ENCODE results near the gene UBE2K.
"Not testable (repeated sequence)": the region's sequence is repeated elsewhere in the genome, so short reads cannot be mapped to it uniquely, and the experiment has no call there.

The UBE2K gene

DNA sequence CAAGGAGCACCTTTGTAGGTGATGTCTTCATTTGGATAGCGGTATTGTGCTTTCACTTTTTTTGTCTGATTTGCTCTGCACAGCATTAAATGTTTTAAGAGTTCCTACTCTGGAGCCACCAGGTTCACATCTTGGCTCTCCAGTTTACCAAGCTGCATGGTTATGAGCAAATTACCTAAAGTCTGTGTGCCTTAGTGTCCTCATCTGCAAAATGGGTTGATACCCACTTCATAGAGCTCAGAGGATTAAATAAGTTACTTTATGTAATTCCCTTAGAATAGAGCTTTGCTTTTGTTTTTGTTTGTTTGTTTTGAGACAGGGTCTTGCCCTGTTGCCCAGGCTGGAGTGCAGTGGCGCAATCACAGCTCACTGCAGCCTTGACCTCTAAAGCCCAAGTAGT, 58.2 kb downstream of the UBE2K start:
- Histone ChIP-seq H3K27me3 (ENCODE audit: control insufficient read depth in 5 of 5, insufficient read depth in 4 of 5, low read length in 5 of 5) (no peaks in the 10 kb centered on the region), H3K4me3 (ENCODE audit: low read depth in 1 of 5, low read length in 5 of 5) (no peak overlapping the region), H3K36me3 (ENCODE audit: control insufficient read depth in 5 of 5, insufficient read depth in 5 of 5, low read length in 5 of 5) (peaks cover 15 to 40% (median 22%) of the 10 kb centered on the region in 5 donors), H3K9me3 (ENCODE audit: control insufficient read depth in 5 of 5, low read length in 5 of 5) (no peaks in the 10 kb centered on the region), H3K4me1 (ENCODE audit: control insufficient read depth in 5 of 5, insufficient read depth in 5 of 5, low read length in 5 of 5) (no peaks in the 10 kb centered on the region), H3K27ac (ENCODE audit: low read depth, low read length) (no peak overlapping the region), H3K9ac (ENCODE audit: low read length in 5 of 5) (no peak overlapping the region)

DNA sequence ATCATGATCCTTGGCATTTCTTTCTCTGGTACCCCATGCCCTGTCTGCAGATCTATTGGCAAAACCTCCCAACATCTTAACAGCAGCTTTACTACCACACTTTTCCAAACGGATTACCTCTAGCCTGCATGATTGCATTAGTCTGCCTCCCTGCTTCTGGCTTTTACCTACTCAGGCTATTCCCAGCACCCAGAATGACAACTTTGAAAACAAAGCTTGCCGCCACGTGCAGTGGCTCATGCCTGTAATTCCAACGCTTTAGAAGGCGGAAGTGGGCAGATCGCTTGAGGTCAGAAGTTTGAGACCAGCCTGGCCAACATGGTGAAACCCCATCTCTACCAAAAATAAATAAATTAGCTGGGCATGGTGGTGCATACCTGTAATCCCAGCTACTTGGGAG, 60.2 kb downstream of the UBE2K start:
- no peak overlapping the region for H3K27ac ChIP-seq (ENCODE audit: low read depth, low read length)
- H3K4me1 ChIP-seq (ENCODE audit: control insufficient read depth in 5 of 5, insufficient read depth in 5 of 5, low read length in 5 of 5), result no peaks in the 10 kb centered on the region

DNA sequence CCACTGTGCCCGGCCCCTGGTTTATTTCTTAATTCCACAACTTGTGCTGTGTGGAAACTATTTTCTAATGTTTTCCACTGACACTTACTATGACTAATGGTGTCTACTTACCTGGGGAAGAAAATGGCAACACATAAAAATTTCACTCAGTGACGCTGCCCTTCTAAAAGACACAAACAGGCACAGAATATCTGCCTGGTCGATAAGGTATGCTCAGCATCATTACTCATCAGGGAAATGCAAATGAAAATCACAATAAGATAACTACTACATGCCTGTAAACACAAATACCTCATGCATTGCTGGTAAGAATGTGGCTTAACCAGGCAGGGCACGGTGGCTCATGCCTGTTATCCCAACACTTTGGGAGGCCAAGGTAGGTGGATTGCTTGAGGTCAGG, 61.6 kb downstream of the UBE2K start:
- H3K9me3 ChIP-seq (ENCODE audit: control insufficient read depth in 5 of 5, low read length in 5 of 5), result no peaks in the 10 kb centered on the region
- no peak overlapping the region for H3K9ac ChIP-seq (ENCODE audit: low read length in 5 of 5)
- H3K4me3 ChIP-seq (ENCODE audit: low read depth in 1 of 5, low read length in 5 of 5), result no peak overlapping the region
- no peak overlapping the region for H3K27ac ChIP-seq (ENCODE audit: low read depth, low read length)
- H3K36me3 ChIP-seq (ENCODE audit: control insufficient read depth in 5 of 5, insufficient read depth in 5 of 5, low read length in 5 of 5), result peaks cover 19 to 48% (median 30%) of the 10 kb centered on the region in 5 donors
- no peaks in the 10 kb centered on the region for H3K4me1 ChIP-seq (ENCODE audit: control insufficient read depth in 5 of 5, insufficient read depth in 5 of 5, low read length in 5 of 5)
- H3K27me3 ChIP-seq (ENCODE audit: control insufficient read depth in 5 of 5, insufficient read depth in 4 of 5, low read length in 5 of 5), result no peaks in the 10 kb centered on the region

More for the DNA sequence above, 60.2 kb downstream of the UBE2K start:
- Histone ChIP-seq H3K9ac (ENCODE audit: low read length in 5 of 5) (no peak overlapping the region), H3K36me3 (ENCODE audit: control insufficient read depth in 5 of 5, insufficient read depth in 5 of 5, low read length in 5 of 5) (peaks cover 19 to 39% (median 27%) of the 10 kb centered on the region in 5 donors), H3K27me3 (ENCODE audit: control insufficient read depth in 5 of 5, insufficient read depth in 4 of 5, low read length in 5 of 5) (no peaks in the 10 kb centered on the region), H3K4me3 (ENCODE audit: low read depth in 1 of 5, low read length in 5 of 5) (no peak overlapping the region), H3K9me3 (ENCODE audit: control insufficient read depth in 5 of 5, low read length in 5 of 5) (no peaks in the 10 kb centered on the region)

DNA sequence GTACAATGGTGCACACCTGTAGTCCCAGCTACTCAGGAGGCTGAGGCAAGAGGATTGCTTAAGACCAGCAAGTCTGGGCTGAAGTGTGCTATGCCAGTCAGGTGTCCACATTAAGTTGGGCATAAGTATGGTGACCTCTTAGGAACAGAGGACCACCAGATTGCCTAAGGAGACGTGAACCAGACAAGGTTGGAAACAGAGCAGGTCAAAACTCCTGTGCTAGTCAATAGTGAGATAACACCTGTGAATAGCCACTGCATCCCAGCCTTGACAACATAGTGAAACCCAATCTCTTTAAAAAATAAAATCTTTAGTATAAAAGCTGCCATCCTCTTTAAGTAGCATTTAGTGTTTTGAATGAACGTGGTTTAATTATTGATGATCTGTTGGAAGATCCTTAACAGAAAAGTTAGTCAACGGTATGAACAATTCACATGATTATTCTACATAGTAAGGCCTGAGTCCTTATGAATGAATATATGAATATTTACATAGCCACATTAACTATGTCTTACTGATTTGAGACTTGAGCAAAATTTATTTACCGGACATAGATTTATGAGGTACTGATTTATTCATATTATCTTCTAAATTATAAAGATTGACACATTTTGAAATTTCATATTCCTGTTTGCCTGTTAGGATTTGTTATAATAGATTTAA, 63.2 kb downstream of the UBE2K start:
- Histone ChIP-seq H3K4me1 (ENCODE audit: control insufficient read depth in 5 of 5, insufficient read depth in 5 of 5, low read length in 5 of 5) (no peaks in the 10 kb centered on the region), H3K4me3 (ENCODE audit: low read depth in 1 of 5, low read length in 5 of 5) (no peak overlapping the region), H3K27me3 (ENCODE audit: control insufficient read depth in 5 of 5, insufficient read depth in 4 of 5, low read length in 5 of 5) (no peaks in the 10 kb centered on the region), H3K36me3 (ENCODE audit: control insufficient read depth in 5 of 5, insufficient read depth in 5 of 5, low read length in 5 of 5) (peaks cover 19 to 52% (median 29%) of the 10 kb centered on the region in 5 donors), H3K9ac (ENCODE audit: low read length in 5 of 5) (no peak overlapping the region), H3K27ac (ENCODE audit: low read depth, low read length) (no peak overlapping the region), H3K9me3 (ENCODE audit: control insufficient read depth in 5 of 5, low read length in 5 of 5) (no peaks in the 10 kb centered on the region)

DNA sequence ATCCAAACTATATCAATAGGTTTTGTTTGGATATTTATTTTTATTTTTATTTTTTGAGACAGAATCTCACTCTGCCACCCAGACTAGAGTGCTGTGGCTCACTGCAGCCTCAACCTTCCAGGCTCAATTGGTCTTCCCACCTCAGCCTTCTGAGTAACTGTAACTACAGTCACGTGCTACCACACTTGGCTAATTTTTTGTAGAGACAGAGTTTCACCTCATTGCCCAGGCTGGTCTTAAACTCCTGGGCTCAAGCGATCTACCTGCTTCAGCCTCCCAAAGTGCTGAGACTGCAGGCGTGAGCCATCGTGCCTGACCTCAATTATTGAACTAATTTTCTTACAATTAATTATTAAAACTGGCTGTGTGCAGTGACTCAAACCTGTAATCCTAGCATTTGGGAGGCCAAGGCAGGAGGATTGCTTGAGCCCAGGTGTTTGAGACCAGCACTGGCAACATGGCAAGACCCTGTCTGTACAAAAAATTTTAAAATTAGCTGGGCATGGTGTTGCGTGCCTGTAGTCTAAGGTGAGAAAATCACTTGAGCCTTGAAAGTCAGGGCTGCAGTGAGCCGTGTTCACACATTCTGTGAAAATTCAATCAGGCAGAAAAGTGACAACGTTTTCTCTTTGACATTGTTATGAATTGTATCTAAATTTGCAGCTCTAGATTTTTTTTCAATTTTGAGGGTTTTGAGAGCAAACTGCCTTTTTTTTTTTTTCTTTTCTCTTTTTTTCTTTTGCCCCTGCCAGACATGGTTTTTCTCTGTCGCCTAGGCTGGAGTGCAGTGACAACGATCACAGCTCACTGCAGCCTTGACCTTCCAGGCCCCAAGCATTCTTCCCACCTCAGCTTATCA, 66.0 kb downstream of the UBE2K start:
- H3K27me3 ChIP-seq (ENCODE audit: control insufficient read depth in 5 of 5, insufficient read depth in 4 of 5, low read length in 5 of 5), result no peaks in the 10 kb centered on the region
- no peaks in the 10 kb centered on the region for H3K4me1 ChIP-seq (ENCODE audit: control insufficient read depth in 5 of 5, insufficient read depth in 5 of 5, low read length in 5 of 5)
- no peak overlapping the region for H3K4me3 ChIP-seq (ENCODE audit: low read depth in 1 of 5, low read length in 5 of 5)
- no peaks in the 10 kb centered on the region for H3K9me3 ChIP-seq (ENCODE audit: control insufficient read depth in 5 of 5, low read length in 5 of 5)
- H3K27ac ChIP-seq (ENCODE audit: low read depth, low read length), result no peak overlapping the region
- peaks cover 12 to 34% (median 24%) of the 10 kb centered on the region in 5 donors for H3K36me3 ChIP-seq (ENCODE audit: control insufficient read depth in 5 of 5, insufficient read depth in 5 of 5, low read length in 5 of 5)
- no peak overlapping the region for H3K9ac ChIP-seq (ENCODE audit: low read length in 5 of 5)

DNA sequence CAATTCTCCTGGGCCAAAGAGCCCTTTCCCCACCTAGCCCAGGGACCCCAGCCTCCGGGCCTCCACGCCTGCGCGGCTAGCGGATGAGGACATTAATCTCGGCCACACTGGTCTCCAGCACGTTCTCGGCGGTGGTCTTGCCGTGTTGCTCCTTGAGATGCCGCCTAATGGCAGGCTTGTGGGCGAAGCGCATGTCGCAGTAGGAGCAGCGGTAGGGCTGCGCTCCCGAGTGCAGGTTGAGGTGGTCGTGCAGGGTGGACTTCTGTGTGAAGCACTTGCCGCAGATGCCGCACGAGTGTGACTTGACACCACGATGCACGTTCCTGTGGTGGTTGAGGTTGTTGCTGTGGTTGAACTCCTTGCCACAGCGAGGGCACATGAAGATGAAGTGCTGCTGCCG, 72.1 kb downstream of the UBE2K start:
- H3K4me3 ChIP-seq (ENCODE audit: low read depth in 1 of 5, low read length in 5 of 5), result no peak overlapping the region
- H3K4me1 ChIP-seq (ENCODE audit: control insufficient read depth in 5 of 5, insufficient read depth in 5 of 5, low read length in 5 of 5), result no peaks in the 10 kb centered on the region
- no peaks in the 10 kb centered on the region for H3K27me3 ChIP-seq (ENCODE audit: control insufficient read depth in 5 of 5, insufficient read depth in 4 of 5, low read length in 5 of 5)
- no peaks in the 10 kb centered on the region for H3K9me3 ChIP-seq (ENCODE audit: control insufficient read depth in 5 of 5, low read length in 5 of 5)
- H3K27ac ChIP-seq (ENCODE audit: low read depth, low read length), result no peak overlapping the region
- no peak overlapping the region for H3K9ac ChIP-seq (ENCODE audit: low read length in 5 of 5)
- H3K36me3 ChIP-seq (ENCODE audit: control insufficient read depth in 5 of 5, insufficient read depth in 5 of 5, low read length in 5 of 5), result peaks cover 11 to 40% (median 34%) of the 10 kb centered on the region in 5 donors

DNA sequence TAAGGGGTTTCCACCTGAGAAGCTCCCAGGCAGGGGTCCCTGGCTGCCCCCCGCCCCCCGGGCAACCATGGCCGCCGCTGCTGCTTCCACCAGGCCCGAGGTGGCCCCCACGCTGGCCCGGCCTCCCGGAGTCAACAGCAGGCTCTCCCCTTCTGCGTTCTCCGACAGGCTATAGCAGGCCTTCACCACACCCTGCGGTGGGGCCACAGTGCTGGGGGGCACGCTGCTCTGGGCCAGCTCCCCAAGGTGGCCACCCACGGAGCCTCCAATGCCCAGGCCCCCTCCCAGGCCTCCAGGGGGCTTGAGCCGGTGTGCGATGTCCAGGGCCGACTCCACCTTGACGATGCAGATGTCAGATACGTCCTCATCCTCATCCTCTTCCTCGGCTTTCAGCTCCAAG, 72.5 kb downstream of the UBE2K start:
- Histone ChIP-seq H3K9ac (ENCODE audit: low read length in 5 of 5) (no peak overlapping the region), H3K27me3 (ENCODE audit: control insufficient read depth in 5 of 5, insufficient read depth in 4 of 5, low read length in 5 of 5) (no peaks in the 10 kb centered on the region), H3K36me3 (ENCODE audit: control insufficient read depth in 5 of 5, insufficient read depth in 5 of 5, low read length in 5 of 5) (peaks cover 12 to 40% (median 34%) of the 10 kb centered on the region in 5 donors), H3K9me3 (ENCODE audit: control insufficient read depth in 5 of 5, low read length in 5 of 5) (no peaks in the 10 kb centered on the region), H3K4me3 (ENCODE audit: low read depth in 1 of 5, low read length in 5 of 5) (no peak overlapping the region), H3K27ac (ENCODE audit: low read depth, low read length) (no peak overlapping the region), H3K4me1 (ENCODE audit: control insufficient read depth in 5 of 5, insufficient read depth in 5 of 5, low read length in 5 of 5) (no peaks in the 10 kb centered on the region)

DNA sequence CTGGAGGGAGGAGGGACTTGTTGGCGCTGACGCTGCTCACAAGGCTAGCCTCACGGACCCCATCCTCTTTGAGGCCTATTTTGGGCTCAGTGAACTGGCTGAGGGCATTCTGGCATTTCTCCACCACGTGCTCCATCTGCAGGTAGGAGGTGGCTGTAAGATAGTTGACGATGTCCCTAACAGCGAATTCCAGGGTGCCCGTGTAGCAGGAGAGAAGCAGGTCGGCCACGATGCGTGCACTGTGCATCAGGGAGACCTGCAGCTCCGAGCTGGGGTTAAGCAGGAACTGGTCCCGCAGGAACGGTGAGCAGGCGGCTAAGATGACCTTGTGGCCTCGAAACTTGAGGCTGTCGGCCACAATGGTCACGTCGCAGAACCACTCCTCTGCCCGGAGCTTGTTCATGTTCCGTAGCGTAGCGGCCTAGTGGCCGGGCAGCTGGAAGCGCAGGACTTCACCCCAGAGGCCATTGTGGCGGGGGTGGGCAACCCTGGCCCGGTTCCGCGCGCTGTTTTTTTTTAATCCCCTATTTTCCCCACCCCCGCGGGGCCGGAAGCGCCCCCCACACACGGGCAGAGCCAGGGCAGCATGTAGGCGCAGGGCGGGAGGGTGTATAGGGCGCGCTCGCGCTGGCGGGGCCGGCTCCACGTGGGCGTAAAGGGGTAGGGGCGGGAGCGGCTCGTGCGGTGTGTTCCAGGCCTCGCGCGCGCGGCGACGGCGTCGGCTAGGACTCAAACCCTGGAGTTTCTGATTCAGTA, 73.2 kb downstream of the UBE2K start:
- no peak overlapping the region for H3K27ac ChIP-seq (ENCODE audit: low read depth, low read length)
- H3K9ac ChIP-seq (ENCODE audit: low read length in 5 of 5), result no peak overlapping the region
- no peaks in the 10 kb centered on the region for H3K4me1 ChIP-seq (ENCODE audit: control insufficient read depth in 5 of 5, insufficient read depth in 5 of 5, low read length in 5 of 5)
- H3K9me3 ChIP-seq (ENCODE audit: control insufficient read depth in 5 of 5, low read length in 5 of 5), result no peaks in the 10 kb centered on the region
- H3K36me3 ChIP-seq (ENCODE audit: control insufficient read depth in 5 of 5, insufficient read depth in 5 of 5, low read length in 5 of 5), result peaks cover 13 to 42% (median 37%) of the 10 kb centered on the region in 5 donors
- no peak overlapping the region for H3K4me3 ChIP-seq (ENCODE audit: low read depth in 1 of 5, low read length in 5 of 5)
- no peaks in the 10 kb centered on the region for H3K27me3 ChIP-seq (ENCODE audit: control insufficient read depth in 5 of 5, insufficient read depth in 4 of 5, low read length in 5 of 5)

DNA sequence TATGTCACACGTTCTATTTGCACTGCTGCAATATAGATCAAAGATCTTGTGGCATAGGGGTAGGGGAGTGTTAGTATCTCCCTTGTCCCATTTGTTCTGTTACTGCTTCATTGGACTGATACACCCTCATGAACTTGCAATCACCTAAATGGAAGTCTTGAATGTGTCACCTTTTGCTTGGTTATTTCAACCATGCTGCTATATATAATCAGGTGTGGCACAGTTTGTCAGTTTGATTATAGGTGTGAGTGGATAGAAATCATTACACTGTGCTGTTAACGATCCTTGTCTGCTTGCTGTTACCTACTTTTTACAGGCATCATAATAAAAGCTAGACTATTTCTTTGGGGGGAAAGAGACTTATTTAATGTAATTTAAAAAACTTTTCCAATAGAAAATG, 84.1 kb downstream of the UBE2K start:
- not testable (repeated sequence) for H3K9ac ChIP-seq (ENCODE audit: low read length in 5 of 5)

DNA sequence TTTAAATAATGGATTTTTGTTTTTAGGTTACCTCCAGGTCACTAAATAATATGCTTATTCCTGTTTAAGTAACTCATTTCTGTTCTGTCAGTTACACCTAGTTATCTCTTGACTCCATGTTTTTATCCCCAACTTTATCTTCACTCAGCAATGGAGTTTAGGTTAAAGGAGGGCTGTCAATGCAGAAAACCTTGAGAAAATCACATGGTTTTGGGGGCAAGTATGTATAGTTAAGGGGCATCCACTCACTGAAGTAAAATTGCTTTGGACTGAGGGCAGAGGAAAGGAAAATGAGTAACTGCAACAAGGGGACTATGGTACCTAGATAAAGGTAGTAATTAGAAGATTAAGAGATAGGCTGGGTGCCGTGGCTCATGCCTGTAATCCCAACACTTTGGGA, 87.1 kb downstream of the UBE2K start:
- Histone ChIP-seq H3K4me3 (ENCODE audit: low read depth in 1 of 5, low read length in 5 of 5) (no peak overlapping the region), H3K27ac (ENCODE audit: low read depth, low read length) (no peak overlapping the region), H3K9me3 (ENCODE audit: control insufficient read depth in 5 of 5, low read length in 5 of 5) (no peaks in the 10 kb centered on the region), H3K27me3 (ENCODE audit: control insufficient read depth in 5 of 5, insufficient read depth in 4 of 5, low read length in 5 of 5) (no peaks in the 10 kb centered on the region), H3K36me3 (ENCODE audit: control insufficient read depth in 5 of 5, insufficient read depth in 5 of 5, low read length in 5 of 5) (peaks cover 0 to 16% (median 3%) of the 10 kb centered on the region in 5 donors), H3K9ac (ENCODE audit: low read length in 5 of 5) (no peak overlapping the region), H3K4me1 (ENCODE audit: control insufficient read depth in 5 of 5, insufficient read depth in 5 of 5, low read length in 5 of 5) (no peaks in the 10 kb centered on the region)

More for the DNA sequence above, 84.1 kb downstream of the UBE2K start:
- not testable (repeated sequence) for H3K27me3 ChIP-seq (ENCODE audit: control insufficient read depth in 5 of 5, insufficient read depth in 4 of 5, low read length in 5 of 5); H3K9me3 ChIP-seq (ENCODE audit: control insufficient read depth in 5 of 5, low read length in 5 of 5); H3K4me1 ChIP-seq (ENCODE audit: control insufficient read depth in 5 of 5, insufficient read depth in 5 of 5, low read length in 5 of 5); H3K27ac ChIP-seq (ENCODE audit: low read depth, low read length); H3K4me3 ChIP-seq (ENCODE audit: low read depth in 1 of 5, low read length in 5 of 5)
- H3K36me3 ChIP-seq (ENCODE audit: control insufficient read depth in 5 of 5, insufficient read depth in 5 of 5, low read length in 5 of 5), result peaks cover 10 to 30% (median 23%) of the 10 kb centered on the region in 5 donors
